Keratinocyte (primary cell): ENCODE results near the gene LAMP2.

Experiments
- CTCF ChIP-seq, 3 experiments: IDR thresholded peaks in 1 of 3; conservative IDR thresholded peaks in 1 of 3; optimal IDR thresholded peaks in 1 of 3; 2 replicates in 2 of 3; 3 replicates in 1 of 3; pipeline versions ENCODE3 to v1.5.1; 2011; ENCODE audit warnings: low read length in 3 of 3, mild to moderate bottlenecking in 3 of 3, moderate library complexity in 2 of 3, control low read depth in 1 of 3, inconsistent platforms in 1 of 3; ENCODE audit not compliant: insufficient read depth in 2 of 3; ENCODE audit errors: extremely low read depth in 1 of 3
- EZH2 ChIP-seq: IDR thresholded peaks from one replicate; pipeline ENCODE4 v1.6.1; 2012; ENCODE audit warnings: inconsistent platforms, mild to moderate bottlenecking, low read length, moderate library complexity

GRCh38 chrX:120446498-120446897, 22.6 kb downstream of the LAMP2 start:
- no peak for TF ChIP-seq EZH2
- TF ChIP-seq CTCF (optimal IDR thresholded peaks at IDR 0.05 in 1 of 3, IDR thresholded peaks at IDR 0.05 in 1 of 3, conservative IDR thresholded peaks at IDR 0.05 in 1 of 3; ENCODE audit: extremely low read depth in 1 of 3, insufficient read depth in 2 of 3, low read length in 3 of 3), result peak in 1 of 3 experiments; percentile 6
